Measurements from ENCODE around the gene ADORA2A.

The ADORA2A gene

GRCh38 chr22:24408630-24409029 lies 18.8 kb upstream of the ADORA2A start:
- TF ChIP-seq, protein P1, sequence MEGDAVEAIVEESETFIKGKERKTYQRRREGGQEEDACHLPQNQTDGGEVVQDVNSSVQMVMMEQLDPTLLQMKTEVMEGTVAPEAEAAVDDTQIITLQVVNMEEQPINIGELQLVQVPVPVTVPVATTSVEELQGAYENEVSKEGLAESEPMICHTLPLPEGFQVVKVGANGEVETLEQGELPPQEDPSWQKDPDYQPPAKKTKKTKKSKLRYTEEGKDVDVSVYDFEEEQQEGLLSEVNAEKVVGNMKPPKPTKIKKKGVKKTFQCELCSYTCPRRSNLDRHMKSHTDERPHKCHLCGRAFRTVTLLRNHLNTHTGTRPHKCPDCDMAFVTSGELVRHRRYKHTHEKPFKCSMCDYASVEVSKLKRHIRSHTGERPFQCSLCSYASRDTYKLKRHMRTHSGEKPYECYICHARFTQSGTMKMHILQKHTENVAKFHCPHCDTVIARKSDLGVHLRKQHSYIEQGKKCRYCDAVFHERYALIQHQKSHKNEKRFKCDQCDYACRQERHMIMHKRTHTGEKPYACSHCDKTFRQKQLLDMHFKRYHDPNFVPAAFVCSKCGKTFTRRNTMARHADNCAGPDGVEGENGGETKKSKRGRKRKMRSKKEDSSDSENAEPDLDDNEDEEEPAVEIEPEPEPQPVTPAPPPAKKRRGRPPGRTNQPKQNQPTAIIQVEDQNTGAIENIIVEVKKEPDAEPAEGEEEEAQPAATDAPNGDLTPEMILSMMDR (IDR thresholded peaks at IDR 0.05; ENCODE audit: insufficient read depth, missing control alignments): no peak
- DNase-seq (ENCODE audit: insufficient read length, low spot score): no peak
- FAIRE-seq: no peak

DNA sequence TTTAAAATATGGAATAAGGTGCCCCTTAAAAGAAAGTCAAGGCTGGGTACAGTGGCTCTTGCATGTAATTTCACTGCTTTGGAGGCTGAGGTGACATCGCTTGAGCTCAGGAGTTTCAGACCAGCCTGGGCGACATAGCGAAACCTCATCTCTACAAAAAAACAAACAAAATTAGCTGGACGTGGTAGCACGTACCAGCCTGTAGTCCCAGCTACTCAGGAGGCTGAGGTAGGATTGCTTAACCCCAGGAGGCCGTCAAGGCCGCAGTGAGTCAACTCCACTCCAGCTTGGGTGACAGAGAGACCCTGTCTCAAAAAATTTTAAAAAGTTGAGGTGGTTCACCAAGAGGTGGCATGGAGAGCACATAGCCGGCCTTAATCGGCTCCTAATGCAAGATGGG lies 17.7 kb upstream of the ADORA2A start:
- TF ChIP-seq, protein P1 (IDR thresholded peaks at IDR 0.05; ENCODE audit: insufficient read depth, missing control alignments): no peak
- FAIRE-seq: no peak
- DNase-seq (ENCODE audit: insufficient read length, low spot score): no peak

DNA sequence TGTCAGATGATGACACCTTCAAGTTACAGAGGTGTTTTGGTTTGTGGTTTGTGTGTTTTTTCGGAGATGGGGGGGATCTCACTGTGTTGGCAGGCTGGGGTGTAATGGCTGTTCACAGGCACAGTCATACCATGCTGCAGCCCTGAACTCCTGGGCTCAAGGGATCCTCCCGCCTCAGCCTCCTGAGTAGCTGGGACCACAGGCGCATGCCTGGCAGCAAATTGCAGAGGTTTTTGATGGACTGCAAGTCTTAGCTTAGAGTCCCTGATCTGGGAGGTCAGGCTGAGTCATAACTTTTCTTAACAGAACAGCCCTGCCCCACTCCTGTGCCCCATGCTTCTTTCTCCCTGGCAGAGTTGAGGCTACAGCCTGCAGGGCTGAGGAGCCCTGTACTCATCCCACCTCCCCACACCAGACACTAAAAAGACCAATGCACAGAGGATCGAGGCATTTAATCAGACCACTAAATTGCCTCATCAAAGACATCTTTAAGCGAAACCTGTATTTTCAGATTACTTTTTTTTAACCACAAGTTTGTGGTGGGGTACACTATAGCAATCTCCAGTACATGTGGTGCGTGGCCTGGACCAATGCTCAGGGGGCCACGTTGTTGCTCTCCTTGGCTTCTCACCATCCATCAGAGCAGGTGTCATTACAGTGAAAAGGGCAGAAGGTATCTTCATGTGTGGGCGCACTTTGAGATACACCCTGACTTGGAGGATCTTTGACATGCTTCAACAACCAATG lies 17.1 kb upstream of the ADORA2A start:
- no peak for FAIRE-seq
- TF ChIP-seq, protein P1 (IDR thresholded peaks at IDR 0.05; ENCODE audit: insufficient read depth, missing control alignments): no peak
- DNase-seq (ENCODE audit: insufficient read length, low spot score): no peak

GRCh38 chr22:24411256-24412004 lies 16.0 kb upstream of the ADORA2A start:
- TF ChIP-seq, protein P1 (IDR thresholded peaks at IDR 0.05; ENCODE audit: insufficient read depth, missing control alignments): no peak
- FAIRE-seq (no peak), DNase-seq (ENCODE audit: insufficient read length, low spot score) (peak; percentile 10)

- FAIRE-seq (no peak), DNase-seq (ENCODE audit: insufficient read length, low spot score) (peak; percentile 8)
- TF ChIP-seq, protein P1 (IDR thresholded peaks at IDR 0.05; ENCODE audit: insufficient read depth, missing control alignments): no peak
These were observed 15.1 kb upstream of the ADORA2A start for GRCh38 chr22:24412274-24412673.

- no peak for DNase-seq (ENCODE audit: insufficient read length, low spot score)
- no peak for FAIRE-seq
- TF ChIP-seq, protein P1 (IDR thresholded peaks at IDR 0.05; ENCODE audit: insufficient read depth, missing control alignments): no peak
These were observed 14.1 kb upstream of the ADORA2A start for GRCh38 chr22:24413271-24413670.
